Memory B cell (primary cell): ENCODE measurements around the gene OGT.
"Not testable (repeated sequence)": the region's sequence is repeated elsewhere in the genome, so short reads cannot be mapped to it uniquely, and the experiment has no call there.

Experiments used
- ATAC-seq: fragments of 150-1000 bp; cut with Tn5 transposase; 2 replicates; pipeline ENCODE4 v1.10.0; 2021; ENCODE audit warnings: low read depth, mild to moderate bottlenecking, moderate library complexity
- DNase-seq, 2 donors: peaks; one replicate each; pipeline ENCODE4 v3.0.0; 2022; ENCODE audit warnings: low spot score in 2 of 2
- H3K27ac Mint-ChIP-seq: one replicate; pipeline ENCODE4 v1.8.0; 2022; ENCODE audit warnings: mild to moderate bottlenecking, moderate library complexity, mixed read lengths
- H3K27me3 Mint-ChIP-seq: one replicate; pipeline ENCODE4 v1.8.0; 2022; ENCODE audit warnings: mixed read lengths
- H3K36me3 Mint-ChIP-seq: one replicate; pipeline ENCODE4 v1.8.0; 2022; ENCODE audit warnings: mild to moderate bottlenecking, mixed read lengths
- H3K4me1 Mint-ChIP-seq: one replicate; pipeline ENCODE4 v1.8.0; 2022; ENCODE audit warnings: mixed read lengths
- H3K4me3 Mint-ChIP-seq: one replicate; pipeline ENCODE4 v1.8.0; 2022; ENCODE audit warnings: mild to moderate bottlenecking, moderate library complexity, mixed read lengths
- H3K9me3 Mint-ChIP-seq: one replicate; pipeline ENCODE4 v1.8.0; 2022; ENCODE audit warnings: mixed read lengths

Gene OGT

DNA sequence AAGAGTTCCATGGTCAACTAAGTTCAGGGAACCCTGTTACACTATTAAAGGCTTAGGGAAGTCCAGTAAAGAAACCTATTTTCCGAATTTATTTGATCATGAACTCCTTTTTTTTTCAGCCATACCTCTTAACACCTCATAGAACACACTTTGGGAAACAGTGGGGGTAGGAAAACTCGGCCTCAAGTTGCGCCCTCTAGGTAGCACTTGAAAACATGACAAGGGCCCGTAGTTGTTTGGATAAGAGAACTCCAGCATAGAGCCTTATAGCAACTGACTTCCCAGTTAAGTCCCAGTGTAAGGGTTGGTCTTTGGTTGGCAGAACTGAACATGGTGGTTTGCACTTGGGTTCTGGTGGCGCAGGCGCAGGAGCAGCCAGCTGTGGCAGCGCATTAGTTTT is 14.4 kb downstream of the OGT start:
- DNase-seq (no peak), ATAC-seq (no peak)
- peaks cover 10% of the 10 kb centered on the region for H3K36me3 Mint-ChIP-seq
- peaks cover 8% of the 10 kb centered on the region for H3K4me1 Mint-ChIP-seq
- H3K4me3 Mint-ChIP-seq: no peak overlapping the region
- no peaks in the 10 kb centered on the region for H3K27me3 Mint-ChIP-seq
- H3K27ac Mint-ChIP-seq: no peak overlapping the region
- H3K9me3 Mint-ChIP-seq: no peaks in the 10 kb centered on the region

DNA sequence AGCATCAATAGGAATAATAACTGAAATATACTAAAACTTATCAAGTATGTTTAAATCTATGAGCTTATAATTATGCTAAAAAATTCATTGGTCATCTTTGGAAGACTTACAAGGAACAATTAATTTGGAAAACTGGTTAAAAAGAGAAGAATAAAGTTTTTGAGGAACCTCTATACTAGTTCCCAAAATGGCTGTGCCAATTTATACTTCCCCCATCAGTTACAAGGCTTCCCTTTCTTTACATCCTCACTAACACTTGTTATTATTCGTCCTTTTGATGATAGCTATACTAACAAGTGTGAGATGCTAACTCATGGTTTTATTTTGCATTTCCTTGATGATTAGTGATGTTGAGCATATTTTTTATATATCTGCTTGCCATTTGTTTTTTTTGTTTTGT is 17.1 kb downstream of the OGT start:
- Mint-ChIP-seq H3K9me3 (no peaks in the 10 kb centered on the region), H3K36me3 (peaks cover 10% of the 10 kb centered on the region), H3K27ac (no peak overlapping the region), H3K27me3 (no peaks in the 10 kb centered on the region), H3K4me1 (no peaks in the 10 kb centered on the region), H3K4me3 (no peak overlapping the region)
- ATAC-seq (no peak), DNase-seq (no peak)

DNA sequence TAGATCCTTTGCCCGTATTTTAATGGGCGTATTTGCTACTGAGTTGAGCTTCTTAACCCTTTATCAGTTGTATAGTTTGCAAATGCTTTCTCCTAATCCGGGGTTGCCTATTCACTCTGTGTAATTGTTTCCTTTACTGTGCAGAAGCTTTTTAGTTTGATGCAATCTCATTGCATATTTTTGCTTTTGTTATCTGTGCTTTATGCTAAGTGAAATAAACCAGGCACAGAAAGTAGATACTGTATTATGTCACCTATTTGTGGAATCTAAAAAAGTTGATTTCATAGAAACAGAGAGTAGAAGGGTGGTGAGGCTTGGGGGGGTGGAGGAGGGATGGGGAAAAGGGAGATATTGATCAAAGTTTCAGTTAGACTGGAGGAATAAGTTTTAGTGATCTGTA is 17.7 kb downstream of the OGT start:
- ATAC-seq (no peak), DNase-seq (no peak)
- Mint-ChIP-seq H3K4me1 (no peaks in the 10 kb centered on the region), H3K9me3 (no peaks in the 10 kb centered on the region), H3K36me3 (peaks cover 10% of the 10 kb centered on the region), H3K4me3 (no peak overlapping the region), H3K27me3 (no peaks in the 10 kb centered on the region), H3K27ac (no peak overlapping the region)

DNA sequence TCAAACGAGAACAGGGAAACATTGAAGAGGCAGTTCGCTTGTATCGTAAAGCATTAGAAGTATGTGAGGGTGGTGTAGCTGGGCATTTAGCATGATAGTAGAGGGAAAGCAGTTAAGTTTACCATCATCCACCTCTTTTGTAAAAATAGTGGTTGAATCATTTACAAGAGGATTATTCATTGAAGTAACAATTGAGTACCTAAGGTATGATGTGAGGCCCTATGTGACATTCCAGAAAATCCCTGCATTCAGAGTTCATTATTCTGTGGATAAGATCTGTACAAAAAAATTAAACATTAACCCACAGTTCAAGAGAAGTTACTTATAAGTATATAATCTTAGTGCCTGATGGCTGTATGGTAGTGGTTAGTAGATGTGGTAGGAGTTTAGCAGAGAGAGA is 23.1 kb downstream of the OGT start:
- no peaks in the 10 kb centered on the region for H3K4me1 Mint-ChIP-seq
- ATAC-seq (no peak), DNase-seq (no peak)
- no peak overlapping the region for H3K4me3 Mint-ChIP-seq
- no peaks in the 10 kb centered on the region for H3K27me3 Mint-ChIP-seq
- H3K27ac Mint-ChIP-seq: no peak overlapping the region
- H3K9me3 Mint-ChIP-seq: no peaks in the 10 kb centered on the region
- peaks cover 11% of the 10 kb centered on the region for H3K36me3 Mint-ChIP-seq

DNA sequence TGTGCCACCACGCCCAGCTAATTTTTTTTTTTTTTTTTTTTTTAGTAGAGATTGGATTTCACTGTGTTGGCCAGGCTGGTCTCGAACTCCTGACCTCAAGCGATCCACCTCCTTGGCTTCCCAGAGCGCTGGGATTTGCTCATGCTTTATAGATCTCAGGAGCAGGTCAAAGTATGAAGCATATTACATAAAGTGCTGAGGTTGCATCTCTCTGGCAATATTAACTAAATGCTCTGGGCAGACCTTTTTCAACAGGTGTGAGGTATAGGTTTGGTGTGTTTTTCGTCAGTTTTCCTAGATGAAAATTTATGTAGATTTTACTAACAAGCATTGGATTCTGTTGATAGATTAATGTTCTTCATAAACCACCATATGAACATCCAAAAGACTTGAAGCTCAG is 26.0 kb downstream of the OGT start:
- H3K4me3 Mint-ChIP-seq: no peak overlapping the region
- no peaks in the 10 kb centered on the region for H3K27me3 Mint-ChIP-seq
- ATAC-seq (no peak), DNase-seq (no peak)
- H3K27ac Mint-ChIP-seq: no peak overlapping the region
- H3K4me1 Mint-ChIP-seq: peaks cover 3% of the 10 kb centered on the region
- no peaks in the 10 kb centered on the region for H3K9me3 Mint-ChIP-seq
- H3K36me3 Mint-ChIP-seq: peaks cover 14% of the 10 kb centered on the region

- not testable (repeated sequence) for ATAC-seq, H3K27me3 Mint-ChIP-seq, H3K4me3 Mint-ChIP-seq, DNase-seq, H3K4me1 Mint-ChIP-seq, H3K27ac Mint-ChIP-seq, H3K9me3 Mint-ChIP-seq
- H3K36me3 Mint-ChIP-seq: peaks cover 15% of the 10 kb centered on the region
Measured at GRCh38 chrX:71559773-71560172, 26.9 kb downstream of the OGT start.

GRCh38 chrX:71563921-71564320 is 31.0 kb downstream of the OGT start:
- no peak for ATAC-seq
- Mint-ChIP-seq H3K4me1 (peaks cover 5% of the 10 kb centered on the region), H3K9me3 (no peaks in the 10 kb centered on the region), H3K27ac (peak overlapping the region; percentile 45), H3K36me3 (peaks cover 13% of the 10 kb centered on the region), H3K27me3 (no peaks in the 10 kb centered on the region), H3K4me3 (peak overlapping the region; percentile 27)
- DNase-seq: no peak

- ATAC-seq (no peak), DNase-seq (no peak)
- Mint-ChIP-seq H3K36me3 (peaks cover 11% of the 10 kb centered on the region), H3K27ac (no peak overlapping the region), H3K4me1 (peaks cover 5% of the 10 kb centered on the region), H3K27me3 (no peaks in the 10 kb centered on the region), H3K4me3 (no peak overlapping the region), H3K9me3 (no peaks in the 10 kb centered on the region)
Measured at GRCh38 chrX:71565474-71566041, 32.7 kb downstream of the OGT start.

GRCh38 chrX:71571390-71571789 is 38.5 kb downstream of the OGT start:
- not testable (repeated sequence) for H3K9me3 Mint-ChIP-seq, H3K27ac Mint-ChIP-seq, H3K4me1 Mint-ChIP-seq, DNase-seq, ATAC-seq, H3K36me3 Mint-ChIP-seq, H3K27me3 Mint-ChIP-seq, H3K4me3 Mint-ChIP-seq

GRCh38 chrX:71573590-71573989 is 40.7 kb downstream of the OGT start:
- no peak overlapping the region for H3K27ac Mint-ChIP-seq
- no peak for DNase-seq
- no peaks in the 10 kb centered on the region for H3K27me3 Mint-ChIP-seq
- H3K4me3 Mint-ChIP-seq: no peak overlapping the region
- no peak for ATAC-seq
- H3K4me1 Mint-ChIP-seq: no peaks in the 10 kb centered on the region
- H3K9me3 Mint-ChIP-seq: no peaks in the 10 kb centered on the region
- H3K36me3 Mint-ChIP-seq: peaks cover 2% of the 10 kb centered on the region

DNA sequence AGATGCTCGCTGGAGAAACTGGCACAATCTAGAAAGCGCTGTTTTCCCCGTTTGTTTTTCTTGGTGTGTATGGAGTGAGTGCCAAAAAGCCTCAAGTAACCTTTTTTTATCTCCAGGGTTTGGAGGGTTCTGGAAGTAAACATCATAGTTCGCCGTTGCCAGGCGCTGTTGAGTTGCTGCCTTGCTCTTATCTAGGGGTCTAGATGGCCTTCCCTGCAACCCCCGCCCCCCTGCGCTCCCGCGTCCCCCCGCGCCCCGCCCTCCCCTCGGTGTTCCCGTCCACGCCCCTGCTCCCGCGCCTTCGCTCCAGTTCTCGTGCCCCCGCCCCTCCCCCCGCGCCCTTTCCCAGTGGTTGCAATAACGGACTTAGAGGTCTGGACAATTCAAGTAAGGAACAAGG is 44.8 kb downstream of the OGT start:
- no peaks in the 10 kb centered on the region for H3K27me3 Mint-ChIP-seq
- H3K36me3 Mint-ChIP-seq: peaks cover 6% of the 10 kb centered on the region
- H3K4me1 Mint-ChIP-seq: no peaks in the 10 kb centered on the region
- DNase-seq (no peak), ATAC-seq (no peak)
- H3K27ac Mint-ChIP-seq: no peak overlapping the region
- H3K9me3 Mint-ChIP-seq: no peaks in the 10 kb centered on the region
- H3K4me3 Mint-ChIP-seq: no peak overlapping the region

- Mint-ChIP-seq H3K27me3 (no peaks in the 10 kb centered on the region), H3K27ac (no peak within 1 kb of the TSS), H3K4me1 (no peaks in the 10 kb centered on the region), H3K9me3 (no peaks in the 10 kb centered on the region), H3K36me3 (peaks cover 7% of the 10 kb centered on the region), H3K4me3 (no peak within 1 kb of the TSS)
- DNase-seq (no peak), ATAC-seq (no peak)
Measured at GRCh38 chrX:71578253-71579135, 45.6 kb downstream of the OGT start, which contains the start of gene GCNA. Gene GCNA (plus strand): TSS chrX:71578437. CDS start chrX:71580822, 2,385 bp downstream.

GRCh38 chrX:71579136-71579989 is 46.5 kb downstream of the OGT start:
- Mint-ChIP-seq H3K36me3 (peaks cover 7% of the 10 kb centered on the region), H3K4me3 (no peak overlapping the region), H3K27me3 (no peaks in the 10 kb centered on the region), H3K4me1 (no peaks in the 10 kb centered on the region), H3K27ac (no peak overlapping the region), H3K9me3 (no peaks in the 10 kb centered on the region)
- DNase-seq: no peak
- ATAC-seq: no peak

- no peak for ATAC-seq
- Mint-ChIP-seq H3K4me3 (no peak overlapping the region), H3K27me3 (no peaks in the 10 kb centered on the region), H3K27ac (no peak overlapping the region), H3K36me3 (peaks cover 7% of the 10 kb centered on the region), H3K9me3 (no peaks in the 10 kb centered on the region), H3K4me1 (no peaks in the 10 kb centered on the region)
- no peak for DNase-seq
Measured at GRCh38 chrX:71579990-71580380, 47.1 kb downstream of the OGT start.
